K562 (cell line): ENCODE measurements around the gene C11orf58. TPM values are rescaled to one million over a fixed set of nuclear protein-coding genes. Genes with fewer than 3 reads are reported as not detected.
A peak's percentile ranks its signal among the peaks of the same experiment; 100 is the strongest.

ENCODE experiments used
- ARID1B ChIP-seq: fragments of 450-650 bp; IDR thresholded peaks from 2 replicates; pipeline ENCODE4 v1.6.1; 2016; ENCODE audit warnings: antibody characterized with exemption, mild to moderate bottlenecking, inconsistent platforms
- BCOR ChIP-seq: fragments of 450-650 bp; IDR thresholded peaks from 2 replicates; pipeline ENCODE4 v1.6.1; 2016
- CHCHD3 ChIP-seq: fragments of 250-450 bp; sonication (Bioruptor Pico); IDR thresholded peaks from 2 replicates; pipeline ENCODE4 v2.1.2; 2022; ENCODE audit warnings: mild to moderate bottlenecking
- ELF1 ChIP-seq: fragments of 200-800 bp; sonication (Bioruptor generic); IDR thresholded peaks from 2 replicates; pipeline ENCODE4 v1.6.1; 2016; ENCODE audit warnings: missing genetic modification characterization, missing compliant biosample characterization
- FOXK1 ChIP-seq: sonication (generic); formaldehyde crosslinking; IDR thresholded peaks from 2 replicates; pipeline ENCODE4 v1.8.0; 2022; ENCODE audit warnings: missing genetic modification reagents, mild to moderate bottlenecking, borderline replicate concordance
- IFI16 ChIP-seq: fragments of 250-450 bp; sonication (Bioruptor Pico); IDR thresholded peaks from 2 replicates; pipeline ENCODE4 v2.1.2; 2022; ENCODE audit warnings: mild to moderate bottlenecking, inconsistent platforms
- MCM3 ChIP-seq: fragments of 450-650 bp; IDR thresholded peaks from 2 replicates; pipeline ENCODE4 v1.6.1; 2016
- MECOM ChIP-seq: fragments of 250-450 bp; sonication (Bioruptor Pico); IDR thresholded peaks from 2 replicates; pipeline ENCODE4 v1.8.0; 2022; ENCODE audit warnings: inconsistent platforms
- NCOA2 ChIP-seq, 2 experiments: fragments of 450-650 bp; IDR thresholded peaks; 2 replicates each; pipeline ENCODE4 v1.6.1; 2018; ENCODE audit warnings: mild to moderate bottlenecking in 2 of 2, moderate library complexity in 1 of 2; ENCODE audit not compliant: partially characterized antibody in 2 of 2
- NFATC3 ChIP-seq: fragments of 450-650 bp; IDR thresholded peaks from 2 replicates; pipeline ENCODE4 v1.6.1; 2017; ENCODE audit warnings: mild to moderate bottlenecking
- POLR2H ChIP-seq: IDR thresholded peaks from 2 replicates; pipeline ENCODE4 v1.6.1; 2016; ENCODE audit warnings: missing genetic modification characterization, low read depth, mild to moderate bottlenecking, control low read depth, missing compliant biosample characterization, moderate library complexity
- PRMT5 ChIP-seq: sonication (generic); formaldehyde crosslinking; IDR thresholded peaks from 2 replicates; pipeline ENCODE4 v1.5.0; 2020; ENCODE audit warnings: missing genetic modification reagents
- SREBF2 ChIP-seq: sonication (generic); formaldehyde crosslinking; IDR thresholded peaks from 2 replicates; pipeline ENCODE4 v1.4.0; 2020; ENCODE audit warnings: mild to moderate bottlenecking, missing genetic modification reagents
- TRIM24 ChIP-seq, 2 experiments: fragments of 450-650 bp; IDR thresholded peaks; 2 replicates each; pipeline ENCODE4 v1.6.1; 2016
- ZBED1 ChIP-seq: IDR thresholded peaks from 2 replicates; pipeline ENCODE4 v1.6.1; 2014
- ZNF431 ChIP-seq: sonication (generic); formaldehyde crosslinking; IDR thresholded peaks from 2 replicates; pipeline ENCODE4 v1.8.0; 2022; ENCODE audit warnings: mild to moderate bottlenecking, missing genetic modification reagents
- ZSCAN29 ChIP-seq: fragments of 450-650 bp; IDR thresholded peaks from 2 replicates; pipeline ENCODE4 v1.6.1; 2017
- polyA plus RNA-seq, 8 experiments: library from polyadenylated mRNA; depleted of rRNA in 4 of 8; stranded (reverse) in 5 of 8; unstranded in 3 of 8; fragments of >200 nt; fragmentation: Nextera tagmentation in 2 of 8; fragmentation: Illumina TruSeq in 1 of 8; extraction: Ambion mirVana in 2 of 8; extraction: Trizol in 1 of 8; gene quantifications; 2 replicates each; pipeline versions ENCODE4 v1.2.1 to v1.2.3, GENCODE V29; 2011 to 2014; ENCODE audit warnings: inconsistent platforms in 1 of 8, missing spikeins in 1 of 8
- total RNA-seq, 7 experiments: library from RNA; depleted of rRNA in 6 of 7; stranded (reverse); fragments of >200 nt in 6 of 7; fragmentation: Illumina TruSeq in 2 of 7; extraction: Trizol in 2 of 7; gene quantifications; 2 replicates each; pipeline versions ENCODE4 v1.2.1 to v1.2.3, GENCODE V29; 2011 to 2021; ENCODE audit warnings: low replicate concordance in 1 of 7
- TF ChIP-seq, protein P1 (sequence below): fragments of 450-650 bp; formaldehyde crosslinking; IDR thresholded peaks from 2 replicates; pipeline ENCODE4 v1.4.0; 2020; ENCODE audit warnings: mild to moderate bottlenecking, mixed read lengths
- TF ChIP-seq, protein P2 (sequence below): sonication (generic); formaldehyde crosslinking; IDR thresholded peaks from 2 replicates; pipeline ENCODE4 v1.8.1; 2022; ENCODE audit warnings: missing genetic modification reagents
- TF ChIP-seq, protein P3 (sequence below): sonication (generic); formaldehyde crosslinking; IDR thresholded peaks from 2 replicates; pipeline ENCODE4 v1.8.0; 2022; ENCODE audit warnings: mild to moderate bottlenecking, low read depth, missing genetic modification reagents

Gene C11orf58
- total and polyA plus RNA-seq, 9 of the 15 experiments (the other 6 are each of a cell fraction or from before 2014, with no cell fraction given), result 104 to 421 (median 247) TPM

DNA sequence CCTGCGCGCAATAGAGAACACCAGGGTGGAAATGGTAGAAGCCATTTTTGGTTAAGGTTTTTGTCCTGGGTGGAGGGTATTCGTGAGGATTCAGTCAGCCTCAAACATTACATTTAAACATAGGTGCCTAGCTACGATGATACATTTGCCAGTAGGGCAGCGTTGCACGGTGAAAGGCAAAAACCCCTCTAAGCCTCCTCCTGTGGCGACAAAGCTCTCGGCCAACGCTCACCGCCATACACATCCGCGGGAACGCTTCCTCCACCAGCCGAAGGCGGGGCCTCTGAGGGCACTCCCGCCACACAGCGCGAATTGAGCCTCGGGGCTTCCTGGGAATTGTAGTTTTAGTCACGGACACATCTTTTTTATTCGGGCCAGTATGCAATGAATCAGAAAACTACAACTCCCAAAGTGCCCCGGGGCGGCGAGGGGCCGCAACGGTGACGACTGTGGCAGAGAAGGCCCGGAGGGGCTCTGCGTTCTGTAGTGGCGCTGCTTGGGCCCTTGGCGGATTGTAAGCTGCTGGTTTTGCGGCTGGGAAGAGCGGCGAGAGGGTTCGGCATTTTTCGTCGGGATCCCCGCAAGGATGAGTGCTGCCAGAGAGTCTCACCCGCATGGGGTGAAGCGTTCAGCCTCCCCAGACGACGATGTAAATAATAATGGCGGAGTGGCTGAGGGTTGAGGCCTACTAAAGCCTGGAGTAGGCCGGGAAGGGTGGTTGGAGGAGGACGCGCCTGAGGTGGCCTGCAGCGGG, at the start of gene C11orf58 (continued):
- peak; percentile 61; the same call in 1 of the 2 replicates for TF ChIP-seq ELF1 (tag)
- peak; percentile 88 for TF ChIP-seq CHCHD3 (CRISPR knock-in tag)
- TF ChIP-seq ZNF431, result 0 out of 2 replicates have a peak, but pooled peaks have one; percentile 25
- TF ChIP-seq ARID1B, result no peak
- peak; percentile 44; the same call in 1 of the 2 replicates for TF ChIP-seq FOXK1 (CRISPR knock-in tag)
- no peak for TF ChIP-seq NCOA2 (IDR thresholded peaks at IDR 0.05; ENCODE audit: partially characterized antibody in 2 of 2)
- 0 out of 2 replicates have a peak, but pooled peaks have one; percentile 41 for TF ChIP-seq ZBED1
- no peak for TF ChIP-seq SREBF2 (CRISPR knock-in tag)
- TF ChIP-seq BCOR, result 0 out of 2 replicates have a peak, but pooled peaks have one; percentile 9
- TF ChIP-seq NFATC3, result no peak
- no peak for TF ChIP-seq MECOM (CRISPR knock-in tag)
- peak; percentile 91; the same call in 1 of the 2 replicates for TF ChIP-seq PRMT5 (CRISPR knock-in tag)
- peak; percentile 96 for TF ChIP-seq POLR2H (tag)
- TF ChIP-seq, protein P1, sequence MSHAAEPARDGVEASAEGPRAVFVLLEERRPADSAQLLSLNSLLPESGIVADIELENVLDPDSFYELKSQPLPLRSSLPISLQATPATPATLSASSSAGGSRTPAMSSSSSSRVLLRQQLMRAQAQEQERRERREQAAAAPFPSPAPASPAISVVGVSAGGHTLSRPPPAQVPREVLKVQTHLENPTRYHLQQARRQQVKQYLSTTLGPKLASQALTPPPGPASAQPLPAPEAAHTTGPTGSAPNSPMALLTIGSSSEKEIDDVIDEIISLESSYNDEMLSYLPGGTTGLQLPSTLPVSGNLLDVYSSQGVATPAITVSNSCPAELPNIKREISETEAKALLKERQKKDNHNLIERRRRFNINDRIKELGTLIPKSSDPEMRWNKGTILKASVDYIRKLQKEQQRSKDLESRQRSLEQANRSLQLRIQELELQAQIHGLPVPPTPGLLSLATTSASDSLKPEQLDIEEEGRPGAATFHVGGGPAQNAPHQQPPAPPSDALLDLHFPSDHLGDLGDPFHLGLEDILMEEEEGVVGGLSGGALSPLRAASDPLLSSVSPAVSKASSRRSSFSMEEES (CRISPR knock-in tag), result no peak
- no peak for TF ChIP-seq MCM3
- no peak for TF ChIP-seq ZSCAN29
- TF ChIP-seq, protein P2, sequence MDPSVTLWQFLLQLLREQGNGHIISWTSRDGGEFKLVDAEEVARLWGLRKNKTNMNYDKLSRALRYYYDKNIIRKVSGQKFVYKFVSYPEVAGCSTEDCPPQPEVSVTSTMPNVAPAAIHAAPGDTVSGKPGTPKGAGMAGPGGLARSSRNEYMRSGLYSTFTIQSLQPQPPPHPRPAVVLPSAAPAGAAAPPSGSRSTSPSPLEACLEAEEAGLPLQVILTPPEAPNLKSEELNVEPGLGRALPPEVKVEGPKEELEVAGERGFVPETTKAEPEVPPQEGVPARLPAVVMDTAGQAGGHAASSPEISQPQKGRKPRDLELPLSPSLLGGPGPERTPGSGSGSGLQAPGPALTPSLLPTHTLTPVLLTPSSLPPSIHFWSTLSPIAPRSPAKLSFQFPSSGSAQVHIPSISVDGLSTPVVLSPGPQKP (CRISPR knock-in tag), result no peak
- TF ChIP-seq TRIM24 (IDR thresholded peaks at IDR 0.05), result no peak
- TF ChIP-seq, protein P3, sequence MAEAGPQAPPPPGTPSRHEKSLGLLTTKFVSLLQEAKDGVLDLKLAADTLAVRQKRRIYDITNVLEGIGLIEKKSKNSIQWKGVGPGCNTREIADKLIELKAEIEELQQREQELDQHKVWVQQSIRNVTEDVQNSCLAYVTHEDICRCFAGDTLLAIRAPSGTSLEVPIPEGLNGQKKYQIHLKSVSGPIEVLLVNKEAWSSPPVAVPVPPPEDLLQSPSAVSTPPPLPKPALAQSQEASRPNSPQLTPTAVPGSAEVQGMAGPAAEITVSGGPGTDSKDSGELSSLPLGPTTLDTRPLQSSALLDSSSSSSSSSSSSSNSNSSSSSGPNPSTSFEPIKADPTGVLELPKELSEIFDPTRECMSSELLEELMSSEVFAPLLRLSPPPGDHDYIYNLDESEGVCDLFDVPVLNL (CRISPR knock-in tag), result 0 out of 2 replicates have a peak, but pooled peaks have one; percentile 61
- no peak for TF ChIP-seq IFI16 (CRISPR knock-in tag)
